Stimulated activated CD8-positive, alpha-beta memory T cell treated with anti-CD3 and anti-CD28 coated beads, Interleukin-12 subunit alpha, Interleukin-12 subunit beta, amount 100 ng/mL, for 24 hours (primary cell): ENCODE results near the gene PTPRU.
A peak's percentile ranks its signal among the peaks of the same experiment; 100 is the strongest.

Experiments used
- DNase-seq: peaks from one replicate; pipeline ENCODE4 v3.0.0-alpha.2; 2020; ENCODE audit errors: extremely low read depth

PTPRU gene

GRCh38 chr1:29235955-29236711 lies at the start of gene PTPRU:
TSS of gene PTPRU (plus strand) at chr1:29236522. CDS start at chr1:29236645, 123 bp downstream.
- DNase-seq: peak; percentile 53

GRCh38 chr1:29186707-29187106 lies 49.6 kb upstream of the PTPRU start:
- DNase-seq: no peak

- DNase-seq: no peak
Measured at GRCh38 chr1:29190718-29191117, 45.6 kb upstream of the PTPRU start.

- no peak for DNase-seq
Measured at GRCh38 chr1:29193879-29194455, 42.4 kb upstream of the PTPRU start.

GRCh38 chr1:29195881-29196291 lies 40.4 kb upstream of the PTPRU start:
- DNase-seq: no peak

- DNase-seq: no peak
Measured at GRCh38 chr1:29196863-29197589, 39.3 kb upstream of the PTPRU start.

GRCh38 chr1:29197590-29197924 lies 38.8 kb upstream of the PTPRU start:
- DNase-seq: no peak

- no peak for DNase-seq
Measured at GRCh38 chr1:29197993-29198392, 38.3 kb upstream of the PTPRU start.

- DNase-seq: no peak
Measured at GRCh38 chr1:29200906-29201594, 35.3 kb upstream of the PTPRU start.

- no peak for DNase-seq
Measured at GRCh38 chr1:29201595-29202051, 34.7 kb upstream of the PTPRU start.

GRCh38 chr1:29202053-29202452 lies 34.3 kb upstream of the PTPRU start:
- DNase-seq: no peak

GRCh38 chr1:29202584-29203340 lies 33.6 kb upstream of the PTPRU start:
- DNase-seq: peak; percentile 70

GRCh38 chr1:29208442-29208841 lies 27.9 kb upstream of the PTPRU start:
- DNase-seq: no peak

GRCh38 chr1:29209173-29209572 lies 27.1 kb upstream of the PTPRU start:
- no peak for DNase-seq

GRCh38 chr1:29210278-29211085 lies 25.8 kb upstream of the PTPRU start:
- DNase-seq: no peak

- no peak for DNase-seq
Measured at GRCh38 chr1:29211086-29212030, 25.0 kb upstream of the PTPRU start.

GRCh38 chr1:29213055-29213454 lies 23.3 kb upstream of the PTPRU start:
- no peak for DNase-seq

- no peak for DNase-seq
Measured at GRCh38 chr1:29217633-29218032, 18.7 kb upstream of the PTPRU start.

GRCh38 chr1:29218223-29218622 lies 18.1 kb upstream of the PTPRU start:
- no peak for DNase-seq

GRCh38 chr1:29221296-29221695 lies 15.0 kb upstream of the PTPRU start:
- no peak for DNase-seq
